Stimulated activated CD4-positive, alpha-beta T cell treated with anti-CD3 and anti-CD28 coated beads, Interleukin-2, amount 100 ng/mL, for 4 hours (primary cell): ENCODE results near the gene CACNA1A.
"Not testable (repeated sequence)": the region's sequence is repeated elsewhere in the genome, so short reads cannot be mapped to it uniquely, and the experiment has no call there.

Source experiments
- DNase-seq: peaks from one replicate; pipeline ENCODE4 v3.0.0-alpha.2; 2020; ENCODE audit warnings: low read depth

CACNA1A gene

DNA sequence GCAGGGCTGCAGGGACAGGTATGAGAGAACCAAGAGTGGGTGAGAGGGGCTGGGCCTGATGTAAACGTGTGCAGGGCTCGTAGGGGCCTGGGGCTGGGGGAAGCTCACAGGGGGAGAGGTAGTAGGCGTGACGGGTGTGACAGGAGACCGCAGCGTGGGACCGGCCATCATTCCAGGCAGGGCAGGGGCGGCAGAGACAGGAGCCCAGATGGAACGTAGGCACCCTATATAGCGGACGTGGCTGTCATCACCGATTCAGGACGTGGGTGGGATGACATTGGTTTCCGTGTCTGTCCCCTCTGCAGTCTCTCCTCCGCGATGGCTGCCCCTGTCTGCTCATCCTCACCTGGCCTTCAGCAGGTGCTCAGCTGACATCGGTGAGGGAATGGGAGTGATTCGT is 307.6 kb downstream of the CACNA1A start:
- DNase-seq, result no peak

- peak; percentile 28 for DNase-seq
Observed at GRCh38 chr19:13195678-13196077, 310.6 kb downstream of the CACNA1A start.

DNA sequence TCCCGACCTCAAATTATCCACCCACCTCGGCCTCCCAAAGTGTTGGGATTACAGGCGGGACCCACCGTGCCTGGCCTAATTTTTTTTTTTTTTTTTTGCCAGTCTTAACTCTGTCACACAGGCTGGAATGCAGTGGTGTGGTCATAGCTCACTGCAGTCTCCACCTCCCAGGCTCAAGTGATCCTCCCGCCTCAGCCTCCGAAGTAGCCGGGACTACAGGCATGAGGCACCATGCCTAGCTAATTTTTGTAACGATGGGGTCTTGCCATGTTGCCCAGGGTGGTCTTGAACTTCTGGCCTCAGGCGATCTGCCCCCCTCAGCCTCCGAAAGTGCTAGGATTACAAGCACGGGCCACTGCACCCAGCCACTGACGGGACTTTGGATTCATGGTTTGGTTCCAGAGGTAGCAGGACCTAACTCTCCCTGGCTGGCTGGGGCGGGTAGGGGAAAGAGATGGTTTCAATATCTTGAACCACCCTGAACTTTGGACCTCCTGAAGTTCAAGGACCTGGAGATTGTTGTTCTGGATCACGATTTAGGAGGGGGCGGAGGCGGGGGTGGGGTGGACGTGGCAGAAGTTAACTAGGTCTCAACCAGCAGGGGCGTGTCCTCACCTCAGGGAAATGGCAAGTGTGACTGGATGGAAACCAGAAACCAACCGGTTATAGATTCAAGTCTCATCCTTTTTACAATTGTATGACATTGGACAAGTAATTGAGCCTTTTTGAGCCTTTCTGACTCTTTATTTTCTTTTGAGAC is 315.3 kb downstream of the CACNA1A start:
- DNase-seq, result no peak

- DNase-seq, result no peak
Observed at GRCh38 chr19:13189600-13189999, 316.7 kb downstream of the CACNA1A start.

GRCh38 chr19:13187419-13187818 is 318.9 kb downstream of the CACNA1A start:
- DNase-seq, result no peak

DNA sequence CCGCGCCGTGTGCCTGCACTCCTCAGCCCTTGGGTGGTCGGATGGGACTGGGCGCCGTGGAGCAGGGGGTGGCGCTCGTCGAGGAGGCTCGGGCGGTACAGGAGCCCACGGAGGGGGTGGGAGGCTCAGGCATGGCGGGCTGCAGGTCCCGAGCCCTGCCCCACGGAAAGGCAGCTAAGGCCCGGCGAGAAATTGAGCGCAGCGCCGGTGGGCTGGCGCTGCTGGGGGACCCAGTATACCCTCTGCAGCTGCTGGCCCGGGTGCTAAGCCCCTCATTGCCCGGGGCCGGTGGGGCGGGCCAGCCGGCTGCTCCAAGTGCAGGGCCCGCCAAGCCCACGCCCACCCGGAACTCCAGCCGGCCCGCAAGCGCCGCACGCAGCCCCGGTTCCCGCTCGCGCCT is 319.6 kb downstream of the CACNA1A start:
- DNase-seq, result not testable (repeated sequence)

GRCh38 chr19:13185763-13186657 is 320.3 kb downstream of the CACNA1A start:
- not testable (repeated sequence) for DNase-seq

GRCh38 chr19:13184926-13185325 is 321.4 kb downstream of the CACNA1A start:
- not testable (repeated sequence) for DNase-seq

DNA sequence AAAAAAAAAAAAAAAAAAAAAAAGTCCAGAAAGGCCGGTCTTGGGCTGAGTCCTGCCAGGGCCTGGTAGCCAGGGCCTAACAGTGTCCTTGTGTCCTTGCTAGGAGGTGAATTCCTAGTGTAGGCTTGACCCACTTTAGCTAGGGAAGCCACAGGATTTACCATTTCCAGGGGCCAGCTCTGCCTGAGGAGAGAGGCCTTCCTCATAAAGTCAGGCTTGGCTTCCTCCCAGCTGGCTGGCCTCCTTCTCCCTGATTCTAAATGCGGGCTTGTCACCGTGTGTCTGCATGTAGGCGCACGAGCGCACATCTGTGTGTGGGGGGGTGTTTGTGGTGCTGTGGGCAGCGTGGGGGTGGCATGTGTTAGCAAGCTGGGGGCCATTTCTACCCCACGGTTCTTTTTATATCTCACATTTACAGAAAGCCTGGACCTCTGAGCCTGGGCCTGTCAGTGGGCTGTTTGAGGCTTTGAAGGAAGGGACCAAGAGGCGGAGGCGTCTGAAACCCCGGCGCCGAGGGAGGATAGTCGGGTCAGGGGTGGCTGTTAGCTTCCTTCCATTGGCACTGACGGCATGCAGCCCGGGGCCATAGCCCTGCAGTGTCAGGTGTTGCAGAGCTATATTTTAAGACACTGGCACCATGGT is 324.4 kb downstream of the CACNA1A start:
- peak; percentile 29 for DNase-seq

DNA sequence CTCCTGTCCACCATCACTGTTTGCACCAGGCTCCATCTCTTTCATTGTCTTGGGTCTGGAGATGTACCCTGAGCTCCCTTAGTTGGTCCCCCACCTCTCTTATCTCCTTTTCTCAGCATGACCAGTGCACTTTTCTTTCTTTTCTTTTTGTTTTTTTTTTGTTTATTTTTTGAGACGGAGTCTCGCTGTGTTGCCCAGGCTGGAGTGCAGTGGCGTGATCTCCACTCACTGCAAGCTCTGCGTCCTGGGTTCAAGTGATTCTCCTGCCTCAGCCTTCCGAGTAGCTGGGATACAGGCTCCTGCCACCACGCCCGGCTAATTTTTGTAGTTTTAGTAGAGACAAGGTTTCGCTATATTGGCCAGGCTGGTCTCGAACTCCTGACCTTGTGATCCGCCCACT is 328.0 kb downstream of the CACNA1A start:
- DNase-seq, result not testable (repeated sequence)

DNA sequence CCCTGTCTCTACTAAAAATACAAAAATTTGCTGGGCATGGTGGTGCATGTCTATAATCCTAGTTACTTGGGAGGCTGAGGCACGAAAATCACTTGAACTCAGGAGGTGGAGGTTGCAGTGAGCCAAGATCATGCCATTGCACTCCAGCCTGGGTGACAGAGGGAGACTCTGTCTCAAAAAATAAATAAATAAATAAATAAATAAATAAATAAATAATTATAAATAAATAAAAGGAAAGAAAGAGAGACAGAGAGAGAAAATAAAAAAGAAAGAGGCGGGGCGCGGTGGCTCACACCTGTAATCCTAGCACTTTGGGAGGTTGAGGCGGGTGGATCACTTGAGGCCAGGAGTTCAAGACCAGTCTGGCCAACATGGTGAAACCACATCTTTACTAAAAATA is 328.7 kb downstream of the CACNA1A start:
- not testable (repeated sequence) for DNase-seq

- no peak for DNase-seq
Observed at GRCh38 chr19:13176345-13176744, 329.9 kb downstream of the CACNA1A start.

DNA sequence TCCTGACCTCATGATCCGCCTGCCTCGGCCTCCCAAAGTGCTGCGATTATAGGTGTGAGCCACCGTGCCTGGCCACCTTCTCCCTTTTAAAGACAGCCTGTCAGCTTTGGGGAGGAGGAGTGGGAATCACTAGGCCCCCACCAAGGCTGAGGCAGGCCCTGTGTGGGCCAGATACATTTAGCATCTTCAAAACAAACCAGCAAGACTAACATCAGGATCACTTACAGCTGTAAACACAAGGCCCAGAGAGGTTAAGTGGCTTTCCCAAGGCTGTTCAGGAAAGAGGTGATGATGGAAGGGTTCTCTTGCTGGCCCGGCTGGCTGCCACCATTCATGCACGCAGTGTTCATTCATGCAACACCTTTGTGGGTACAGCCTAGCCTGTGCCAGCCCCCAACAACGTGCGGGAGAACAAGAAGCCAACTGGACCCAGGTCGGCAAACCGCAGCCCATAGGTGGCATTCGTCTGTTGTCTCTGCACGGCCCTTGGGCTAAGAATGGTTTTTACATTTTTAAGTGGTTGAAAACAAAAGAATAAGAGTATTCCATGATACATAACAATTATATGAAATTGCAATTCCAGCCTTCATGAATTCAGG is 333.0 kb downstream of the CACNA1A start:
- DNase-seq, result no peak

DNA sequence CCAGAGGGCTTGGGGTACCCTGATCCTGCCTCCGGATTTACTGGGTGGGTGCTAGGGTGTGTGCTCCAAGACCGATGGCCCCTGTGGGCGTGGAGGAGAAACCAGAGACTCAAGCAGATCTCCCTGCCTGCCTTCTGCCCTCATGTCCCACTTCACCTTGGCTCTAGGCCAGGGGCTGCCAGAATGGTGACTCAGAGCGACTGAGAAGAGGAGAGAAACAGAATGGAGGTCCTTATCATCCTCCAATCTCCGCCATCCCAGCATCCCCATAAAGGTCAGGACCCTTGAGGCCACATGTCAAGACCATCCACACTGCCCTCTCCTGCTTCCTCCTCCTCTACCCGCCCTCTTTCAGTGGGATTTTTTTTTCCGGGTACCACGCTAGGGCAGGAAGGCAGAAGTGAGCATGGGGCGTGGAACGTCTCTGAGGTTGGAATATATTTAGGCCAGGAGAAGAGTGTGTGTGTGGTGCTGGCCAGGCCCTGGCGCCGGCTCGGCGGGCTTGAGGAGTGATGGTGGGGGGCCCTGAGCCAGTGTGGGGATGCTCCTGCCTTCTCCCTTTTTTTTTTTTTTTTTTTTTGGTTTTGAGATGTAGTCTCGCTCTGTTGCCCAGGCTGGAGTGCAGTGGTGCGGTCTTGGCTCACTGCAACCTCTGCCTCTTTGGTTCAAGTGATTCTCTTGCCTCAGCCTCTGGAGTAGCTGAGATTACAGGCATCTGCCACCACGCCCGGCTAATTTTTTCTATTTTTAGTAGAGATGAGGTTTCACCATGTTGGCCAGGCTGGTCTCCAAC is 333.7 kb downstream of the CACNA1A start:
- peak; percentile 81 for DNase-seq

- DNase-seq, result no peak
Observed at GRCh38 chr19:13171146-13171545, 335.1 kb downstream of the CACNA1A start.

DNA sequence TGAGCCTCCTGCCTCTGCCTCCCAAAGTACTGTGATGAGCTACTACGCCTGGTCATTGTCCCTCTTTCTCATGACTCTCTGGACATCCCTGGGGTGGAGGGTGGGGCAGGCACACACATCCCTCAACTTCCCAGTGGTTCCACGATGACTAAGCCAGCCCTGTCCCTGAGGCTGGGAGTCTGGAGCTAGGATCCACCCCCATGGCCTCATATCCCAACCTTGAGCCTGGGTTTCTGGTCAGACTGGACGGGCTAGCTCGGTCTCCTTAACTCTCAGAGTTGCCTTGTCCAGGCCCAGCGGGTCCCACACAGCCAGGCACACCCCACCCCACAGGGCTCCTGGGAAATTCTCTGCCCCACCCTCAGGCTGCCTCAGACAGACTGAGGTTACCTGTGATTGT is 336.5 kb downstream of the CACNA1A start:
- no peak for DNase-seq

DNA sequence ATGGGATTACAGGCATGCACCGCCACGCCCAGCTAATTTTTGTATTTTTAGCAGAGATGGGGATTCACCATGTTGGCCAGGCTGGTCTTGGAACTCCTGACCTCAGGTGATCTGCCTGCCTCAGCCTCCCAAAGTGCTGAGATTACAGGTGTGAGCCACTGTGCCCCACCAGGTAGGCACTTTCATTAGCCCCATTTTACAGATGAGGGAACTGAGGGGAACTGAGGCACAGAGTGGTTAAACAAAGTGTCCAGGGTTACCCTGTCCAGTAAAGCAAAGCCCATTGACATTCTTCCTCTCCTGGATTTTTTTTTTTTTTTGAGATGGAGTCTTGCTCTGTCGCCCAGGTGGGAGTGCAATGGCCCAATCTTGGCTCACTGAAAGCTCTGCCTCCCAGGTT is 340.1 kb downstream of the CACNA1A start:
- DNase-seq, result not testable (repeated sequence)

- DNase-seq, result no peak
Observed at GRCh38 chr19:13165162-13165997, 340.9 kb downstream of the CACNA1A start.

DNA sequence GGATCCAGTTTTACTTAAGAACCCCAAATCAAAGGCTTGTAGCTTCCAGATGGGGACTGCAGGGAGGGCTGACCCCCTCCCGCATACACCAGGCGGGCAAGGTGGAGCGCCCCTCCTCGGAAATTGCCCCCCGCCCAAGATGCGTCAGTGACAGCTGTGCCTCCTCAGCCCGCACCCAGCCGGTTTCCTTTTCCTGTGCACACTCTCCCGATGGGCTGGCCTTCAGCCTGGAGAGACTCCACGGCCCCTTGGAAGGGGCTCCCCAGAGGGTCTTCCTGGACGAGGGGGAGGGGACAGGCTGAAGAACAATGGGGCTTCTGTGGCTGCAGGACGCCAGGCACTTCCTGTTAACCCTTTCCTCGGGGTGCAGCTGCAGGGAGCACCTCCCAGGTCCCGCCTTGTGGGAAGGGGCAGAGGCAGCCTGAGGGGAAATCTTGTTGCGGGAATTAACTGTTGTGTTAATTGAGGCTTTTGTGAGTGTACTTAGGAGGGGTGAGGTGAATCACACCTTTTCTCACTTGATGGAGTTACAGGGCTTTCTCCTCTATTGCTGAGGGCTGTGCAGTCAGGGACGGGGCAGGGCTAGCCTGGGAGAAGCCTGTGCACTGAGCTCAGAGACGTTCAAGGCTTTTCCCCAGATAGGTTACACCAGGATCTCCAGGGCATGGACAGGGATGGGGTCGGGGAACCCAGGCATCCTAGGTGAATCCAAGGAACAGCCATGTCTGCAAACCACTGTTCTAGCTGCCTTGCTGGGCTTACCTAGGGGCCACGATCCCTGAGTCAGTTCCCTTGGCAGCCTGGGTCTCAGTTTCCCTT is 341.7 kb downstream of the CACNA1A start:
- no peak for DNase-seq
